ENCODE data around the gene RBM26. TPM values are rescaled to one million over a fixed set of nuclear protein-coding genes. Genes with fewer than 3 reads are reported as not detected.

The RBM26 gene
- total RNA-seq, 3 donors from 2014 or later (not counting 1 experiment from before 2014, with no cell fraction given): 59.3 to 70.3 (median 66.5) TPM

DNA sequence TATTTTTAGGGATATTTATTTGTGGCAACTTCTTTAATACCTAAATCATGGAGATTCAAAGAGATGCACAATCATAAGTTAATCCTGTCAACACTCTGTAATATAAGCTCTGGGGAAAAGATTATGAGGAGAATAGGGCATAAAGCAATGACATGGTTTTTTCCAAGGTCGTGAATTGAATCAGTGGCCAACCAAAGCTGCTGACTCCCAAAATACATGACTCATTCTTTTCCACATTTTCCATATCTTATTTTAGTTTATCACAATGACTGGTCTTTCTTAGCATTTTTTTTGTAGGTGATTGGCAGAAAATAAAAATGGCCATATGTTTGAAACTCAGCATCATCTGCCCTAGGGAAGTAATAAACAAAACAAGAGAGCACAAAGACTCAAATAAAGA, 28.5 kb upstream of the RBM26 start:
- ATAC-seq: no peak
- WGBS (ENCODE audit: insufficient coverage): 100% methylated on average over 1 of the region's 1 CpG
- H3K4me3 Mint-ChIP-seq: no peak overlapping the region

DNA sequence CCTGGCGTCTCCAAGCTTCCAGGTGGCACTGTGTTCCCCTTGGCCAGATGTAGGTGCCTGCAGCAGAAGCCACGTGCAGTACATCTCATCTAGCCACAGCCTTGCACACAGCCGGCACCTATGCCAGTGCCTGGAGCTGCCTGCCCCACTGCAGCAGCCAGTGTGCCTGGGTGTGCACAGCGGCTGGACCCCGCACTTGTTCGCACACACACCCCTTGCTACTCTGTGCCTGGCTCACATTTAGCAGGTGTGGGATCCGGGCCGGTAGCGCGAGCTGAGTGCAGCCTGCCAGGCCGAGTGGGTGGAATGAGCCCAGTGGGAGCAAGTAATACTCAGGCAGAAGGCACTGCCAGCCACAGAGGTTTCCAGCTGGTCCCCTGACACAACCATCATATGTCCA, 26.9 kb upstream of the RBM26 start:
- H3K4me3 Mint-ChIP-seq: no peak overlapping the region
- no peak overlapping the region for H3K27ac Mint-ChIP-seq
- no peaks in the 10 kb centered on the region for H3K4me1 Mint-ChIP-seq
- H3K4me3 ChIP-seq (ENCODE audit: low read length): no peak overlapping the region
- no peaks in the 10 kb centered on the region for H3K9me3 ChIP-seq (ENCODE audit: control insufficient read depth, insufficient read depth, low read length)
- TF ChIP-seq, protein P1, sequence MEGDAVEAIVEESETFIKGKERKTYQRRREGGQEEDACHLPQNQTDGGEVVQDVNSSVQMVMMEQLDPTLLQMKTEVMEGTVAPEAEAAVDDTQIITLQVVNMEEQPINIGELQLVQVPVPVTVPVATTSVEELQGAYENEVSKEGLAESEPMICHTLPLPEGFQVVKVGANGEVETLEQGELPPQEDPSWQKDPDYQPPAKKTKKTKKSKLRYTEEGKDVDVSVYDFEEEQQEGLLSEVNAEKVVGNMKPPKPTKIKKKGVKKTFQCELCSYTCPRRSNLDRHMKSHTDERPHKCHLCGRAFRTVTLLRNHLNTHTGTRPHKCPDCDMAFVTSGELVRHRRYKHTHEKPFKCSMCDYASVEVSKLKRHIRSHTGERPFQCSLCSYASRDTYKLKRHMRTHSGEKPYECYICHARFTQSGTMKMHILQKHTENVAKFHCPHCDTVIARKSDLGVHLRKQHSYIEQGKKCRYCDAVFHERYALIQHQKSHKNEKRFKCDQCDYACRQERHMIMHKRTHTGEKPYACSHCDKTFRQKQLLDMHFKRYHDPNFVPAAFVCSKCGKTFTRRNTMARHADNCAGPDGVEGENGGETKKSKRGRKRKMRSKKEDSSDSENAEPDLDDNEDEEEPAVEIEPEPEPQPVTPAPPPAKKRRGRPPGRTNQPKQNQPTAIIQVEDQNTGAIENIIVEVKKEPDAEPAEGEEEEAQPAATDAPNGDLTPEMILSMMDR (IDR thresholded peaks at IDR 0.05): no peak
- H3K27me3 Mint-ChIP-seq (ENCODE audit: low read depth in 2 of 2): no peaks in the 10 kb centered on the region
- no peaks in the 10 kb centered on the region for H3K4me1 ChIP-seq (ENCODE audit: control insufficient read depth, insufficient read depth, low read length)
- H3K36me3 ChIP-seq (ENCODE audit: control insufficient read depth, insufficient read depth, low read length): no peaks in the 10 kb centered on the region
- H3K9me3 Mint-ChIP-seq: no peaks in the 10 kb centered on the region
- intact Hi-C loops (cut with micrococcal nuclease): no loop called here
- no peaks in the 10 kb centered on the region for H3K36me3 Mint-ChIP-seq
- ATAC-seq: no peak
- 94% methylated on average over 11 of the region's 11 CpGs for WGBS (ENCODE audit: insufficient coverage)
- DNase-seq: no peak
- no peaks in the 10 kb centered on the region for H3K27me3 ChIP-seq (ENCODE audit: control insufficient read depth, insufficient read depth, low read length)
- H3K27ac ChIP-seq (ENCODE audit: low read length): no peak overlapping the region

More for the DNA sequence above, 28.5 kb upstream of the RBM26 start:
- DNase-seq: no peak
- no peaks in the 10 kb centered on the region for H3K36me3 Mint-ChIP-seq
- no peaks in the 10 kb centered on the region for H3K27me3 Mint-ChIP-seq (ENCODE audit: low read depth in 2 of 2)
- TF ChIP-seq, protein P1 (IDR thresholded peaks at IDR 0.05): no peak
- Histone ChIP-seq H3K9me3 (ENCODE audit: control insufficient read depth, insufficient read depth, low read length) (no peaks in the 10 kb centered on the region), H3K27ac (ENCODE audit: low read length) (no peak overlapping the region), H3K27me3 (ENCODE audit: control insufficient read depth, insufficient read depth, low read length) (no peaks in the 10 kb centered on the region), H3K36me3 (ENCODE audit: control insufficient read depth, insufficient read depth, low read length) (no peaks in the 10 kb centered on the region), H3K4me3 (ENCODE audit: low read length) (no peak overlapping the region), H3K4me1 (ENCODE audit: control insufficient read depth, insufficient read depth, low read length) (no peaks in the 10 kb centered on the region)
- intact Hi-C loops (cut with micrococcal nuclease): no loop called here
- no peak overlapping the region for H3K27ac Mint-ChIP-seq
- no peaks in the 10 kb centered on the region for H3K4me1 Mint-ChIP-seq
- H3K9me3 Mint-ChIP-seq: no peaks in the 10 kb centered on the region

DNA sequence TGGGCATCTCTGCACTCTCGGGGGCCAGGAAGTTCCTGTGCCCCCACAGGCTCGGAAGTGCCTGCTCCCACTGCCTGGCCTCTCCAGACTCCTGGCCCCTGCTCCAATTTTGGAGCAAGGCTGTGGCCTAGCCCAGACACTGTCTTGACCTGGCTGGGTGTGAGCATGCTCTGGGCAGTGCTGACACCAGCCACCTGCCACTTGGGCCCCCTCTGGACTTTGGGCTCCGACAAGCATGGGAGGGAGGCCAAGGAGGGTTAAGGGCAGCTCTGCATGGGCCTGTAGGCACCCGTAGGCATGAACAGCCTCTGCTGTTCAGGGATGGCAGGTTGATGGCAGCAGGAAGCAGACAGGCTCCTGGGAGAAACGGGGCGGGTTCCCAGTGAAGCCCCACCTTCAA, 26.0 kb upstream of the RBM26 start:
- Mint-ChIP-seq H3K27ac (no peak overlapping the region), H3K4me1 (no peaks in the 10 kb centered on the region), H3K9me3 (no peaks in the 10 kb centered on the region), H3K27me3 (ENCODE audit: low read depth in 2 of 2) (no peaks in the 10 kb centered on the region), H3K4me3 (no peak overlapping the region), H3K36me3 (no peaks in the 10 kb centered on the region)
- no peaks in the 10 kb centered on the region for H3K9me3 ChIP-seq (ENCODE audit: control insufficient read depth, insufficient read depth, low read length)
- no peaks in the 10 kb centered on the region for H3K27me3 ChIP-seq (ENCODE audit: control insufficient read depth, insufficient read depth, low read length)
- WGBS (ENCODE audit: insufficient coverage): 95% methylated on average over 6 of the region's 6 CpGs
- H3K4me1 ChIP-seq (ENCODE audit: control insufficient read depth, insufficient read depth, low read length): no peaks in the 10 kb centered on the region
- intact Hi-C loops (cut with micrococcal nuclease): no loop called here
- TF ChIP-seq, protein P1 (IDR thresholded peaks at IDR 0.05): no peak
- no peak for DNase-seq
- no peak overlapping the region for H3K4me3 ChIP-seq (ENCODE audit: low read length)
- H3K27ac ChIP-seq (ENCODE audit: low read length): no peak overlapping the region
- no peaks in the 10 kb centered on the region for H3K36me3 ChIP-seq (ENCODE audit: control insufficient read depth, insufficient read depth, low read length)
- ATAC-seq: no peak

DNA sequence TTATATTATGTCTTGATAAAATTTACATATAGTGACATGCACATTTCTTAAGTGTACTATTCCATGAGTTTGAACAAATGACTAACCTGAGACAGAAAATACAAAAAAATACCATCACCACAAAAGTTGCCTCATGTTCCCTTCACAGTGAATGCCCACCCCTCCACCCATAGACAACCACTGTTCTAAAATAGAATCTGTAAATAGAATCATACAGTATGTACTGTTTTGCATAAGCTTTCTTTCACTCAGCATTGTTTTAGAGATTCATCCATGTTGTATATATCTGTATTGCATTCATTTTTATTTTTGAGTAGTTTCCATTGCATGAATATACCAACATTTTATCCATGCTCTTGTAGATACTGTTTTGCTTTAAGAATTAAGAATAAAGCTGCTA, 23.3 kb upstream of the RBM26 start:
- Mint-ChIP-seq H3K27me3 (ENCODE audit: low read depth in 2 of 2) (no peaks in the 10 kb centered on the region), H3K4me3 (no peak overlapping the region), H3K36me3 (no peaks in the 10 kb centered on the region), H3K9me3 (no peaks in the 10 kb centered on the region), H3K27ac (no peak overlapping the region), H3K4me1 (no peaks in the 10 kb centered on the region)
- H3K27ac ChIP-seq (ENCODE audit: low read length): no peak overlapping the region
- H3K9me3 ChIP-seq (ENCODE audit: control insufficient read depth, insufficient read depth, low read length): no peaks in the 10 kb centered on the region
- H3K27me3 ChIP-seq (ENCODE audit: control insufficient read depth, insufficient read depth, low read length): no peaks in the 10 kb centered on the region
- intact Hi-C loops (cut with micrococcal nuclease): no loop called here
- DNase-seq (no peak), ATAC-seq (no peak)
- H3K4me3 ChIP-seq (ENCODE audit: low read length): no peak overlapping the region
- no peaks in the 10 kb centered on the region for H3K36me3 ChIP-seq (ENCODE audit: control insufficient read depth, insufficient read depth, low read length)
- TF ChIP-seq, protein P1 (IDR thresholded peaks at IDR 0.05): no peak
- no peaks in the 10 kb centered on the region for H3K4me1 ChIP-seq (ENCODE audit: control insufficient read depth, insufficient read depth, low read length)

All from natural killer cell (primary cell).